Ovary (tissue), 10 donors: ENCODE results near the gene MINDY2. TPM values are rescaled to one million over a fixed set of nuclear protein-coding genes. Genes with fewer than 3 reads are reported as not detected.

ENCODE experiments used
- DNase-seq, 5 donors: peaks; one replicate each; pipeline ENCODE4 v3.0.0-alpha.2; 2019 to 2020
- H3K27ac ChIP-seq, 2 donors: fragments of 200-600 bp; one replicate each; pipeline versions ENCODE4 v1.5.1 to v1.8.0; 2019 to 2022
- H3K27me3 ChIP-seq: fragments of 200-600 bp; one replicate; pipeline ENCODE4 v1.8.0; 2022
- H3K36me3 ChIP-seq: fragments of 200-600 bp; sonication (generic); one replicate; pipeline ENCODE4 v1.5.1; 2019
- H3K4me1 ChIP-seq: one replicate; pipeline ENCODE4 v1.8.1; 2013; ENCODE audit warnings: mild to moderate bottlenecking, moderate library complexity; ENCODE audit not compliant: insufficient read depth
- H3K4me3 ChIP-seq: fragments of 200-600 bp; sonication (generic); one replicate; pipeline ENCODE4 v1.5.1; 2017
- H3K9me3 ChIP-seq, 2 donors: fragments of 200-600 bp in 1 of 2; sonication (generic) in 1 of 2; one replicate each; pipeline versions ENCODE4 v1.5.1 to v1.8.1; 2013 to 2019; ENCODE audit warnings: mild to moderate bottlenecking in 1 of 2, moderate library complexity in 1 of 2
- CTCF ChIP-seq, 3 donors: fragments of 450-650 bp in 2 of 3; fragments of 200-600 bp in 1 of 3; IDR thresholded peaks; one replicate each; pipeline versions ENCODE4 v1.5.1 to v1.8.0; 2016 to 2022; ENCODE audit warnings: antibody characterized with exemption in 3 of 3, mild to moderate bottlenecking in 1 of 3
- EP300 ChIP-seq: sonication (generic); formaldehyde crosslinking; IDR thresholded peaks from one replicate; pipeline ENCODE4 v1.6.1; 2017; ENCODE audit warnings: antibody characterized with exemption
- POLR2A ChIP-seq: fragments of 450-650 bp; IDR thresholded peaks from one replicate; pipeline ENCODE4 v1.6.1; 2017; ENCODE audit warnings: antibody characterized with exemption, mild to moderate bottlenecking, moderate library complexity
- WGBS, 3 donors: extraction: QIAGEN DNeasy Blood & Tissue Kit in 1 of 3; methylation state at CpG; one replicate each; pipeline versions ENCODE4 v1.1.5 to v1.1.7; 2013 to 2017; 5-methylcytosine and 5-hydroxymethylcytosine counted together
- intact Hi-C, 4 donors: fragments of 100-400 bp; cut with DNase I; formaldehyde crosslinking; loops; one replicate each; pipeline versions ENCODE4 v1.11.0 to v1.15.1; 2022 to 2023
- long read RNA-seq, 3 donors: library from polyadenylated mRNA in 2 of 3; unstranded in 2 of 3; transcript quantifications; one replicate each; pipeline ENCODE4 v2.0.0 and lab custom pipeline, GENCODE V29; 2021 to 2026
- polyA plus RNA-seq, 2 donors: library from polyadenylated mRNA; stranded (reverse); fragments of 200-250 nt in 1 of 2; fragments of 350-450 nt in 1 of 2; fragmentation: Illumina TruSeq in 1 of 2; extraction: RNeasy Lipid Tissue Mini Kit (QIAGEN cat#74804) in 1 of 2; gene quantifications; one replicate each; pipeline ENCODE4 v1.2.3, GENCODE V29; 2013 to 2014
- total RNA-seq, 7 donors: library from RNA; depleted of rRNA in 2 of 7; stranded (reverse); fragments of >200 nt in 2 of 7; fragmentation: NEBNext Ultra II Directional in 3 of 7; extraction: Animal tissue kit (Norgen Biotek cat#: 25700) in 3 of 7; gene quantifications; one replicate each; pipeline versions ENCODE4 v1.1.0 to v1.2.4, GENCODE V29; 2016 to 2023
- donor health status: DM: no; HTN: no; CAD: no; lungs with moderate emphysema.
- donor health status: DM: no; HTN: no; CAD: no.
- donor health status: Bipolar disorder and iron deficiency.
- donor health status: DM: yes; HTN: yes; CAD: no.
- donor health status: DM: no; HTN: no; CAD: no.
- donor health status: DM: yes; HTN: yes; CAD: no.

MINDY2 gene
- 10 to 100 TPM; 13.0 to 32.6 (median 18.1) TPM for total RNA-seq
- polyA plus RNA-seq = 10 to 100 TPM in 1 of 2 donors, 1 to 10 TPM in 1; 5.7 to 10.0 TPM
- long read RNA-seq, donor 1, full-length matches to known transcripts = 258 of 317 reads
- long read RNA-seq, donor 1, partial matches to known transcripts = 8 of 317 reads
- long read RNA-seq, donor 1, other reads (novel, unspliced or antisense) = 51 of 317 reads
- long read RNA-seq, donor 2, full-length matches to known transcripts = 11 of 17 reads
- long read RNA-seq, donor 2, partial matches to known transcripts = 6 of 17 reads
- long read RNA-seq, donor 2, other reads (novel, unspliced or antisense) = 0 of 17 reads
- long read RNA-seq, donor 3, full-length matches to known transcripts = 33 of 47 reads
- long read RNA-seq, donor 3, partial matches to known transcripts = 3 of 47 reads
- long read RNA-seq, donor 3, other reads (novel, unspliced or antisense) = 11 of 47 reads

GRCh38 chr15:58770857-58771620, at the start of gene MINDY2:
TSS of gene MINDY2 (plus strand) at chr15:58771302. CDS start at chr15:58771396, 94 bp downstream.
- 0 to 1% (median 0%) methylated on average over 60 to 75 of the region's 75 CpGs for WGBS, 3 donors
- intact Hi-C loops = no loop called here
- TF ChIP-seq EP300 (peak; percentile 25), CTCF (IDR thresholded peaks at IDR 0.05) (peak; percentile 10 to 62 (median 32)), POLR2A (peak; percentile 71)
- Histone ChIP-seq H3K4me3 (peak within 1 kb of the TSS; percentile 92), H3K4me1 (peaks cover 9% of the 10 kb centered on the region), H3K9me3 (no peaks in the 10 kb centered on the region), H3K36me3 (no peaks in the 10 kb centered on the region), H3K27ac (peak within 1 kb of the TSS; percentile 86 to 98), H3K27me3 (no peaks in the 10 kb centered on the region)
- peak; percentile 97 to 99 (median 98) for DNase-seq

- 9 to 30% (median 16%) methylated on average over 1 of the region's 1 CpG for WGBS, 3 donors
- TF ChIP-seq POLR2A = no peak
- TF ChIP-seq CTCF (IDR thresholded peaks at IDR 0.05) = no peak
- TF ChIP-seq EP300 = no peak
- intact Hi-C loops = no loop called here
- DNase-seq = no peak
- H3K27ac ChIP-seq = no peak overlapping the region
- peaks cover 6% of the 10 kb centered on the region for H3K4me1 ChIP-seq
- no peak overlapping the region for H3K4me3 ChIP-seq
- no peaks in the 10 kb centered on the region for H3K27me3 ChIP-seq
- H3K36me3 ChIP-seq = no peaks in the 10 kb centered on the region
- H3K9me3 ChIP-seq = no peaks in the 10 kb centered on the region
These were observed 46.6 kb upstream of the MINDY2 start for GRCh38 chr15:58724466-58724865.

GRCh38 chr15:58726867-58727266, 44.2 kb upstream of the MINDY2 start:
- 96 to 97% (median 96%) methylated on average over 12 of the region's 12 CpGs for WGBS, 3 donors
- Histone ChIP-seq H3K9me3 (no peaks in the 10 kb centered on the region), H3K36me3 (no peaks in the 10 kb centered on the region), H3K27me3 (no peaks in the 10 kb centered on the region), H3K4me1 (peaks cover 6% of the 10 kb centered on the region), H3K4me3 (no peak overlapping the region), H3K27ac (no peak overlapping the region)
- intact Hi-C loops = no loop called here
- DNase-seq = no peak
- TF ChIP-seq EP300 (no peak), CTCF (IDR thresholded peaks at IDR 0.05) (no peak), POLR2A (no peak)

- peaks cover 2% of the 10 kb centered on the region for H3K4me1 ChIP-seq
- DNase-seq = no peak
- intact Hi-C loops = no loop called here
- no peaks in the 10 kb centered on the region for H3K36me3 ChIP-seq
- H3K27me3 ChIP-seq = no peaks in the 10 kb centered on the region
- no peak for TF ChIP-seq CTCF (IDR thresholded peaks at IDR 0.05)
- no peak for TF ChIP-seq EP300
- TF ChIP-seq POLR2A = no peak
- 80 to 92% (median 81%) methylated on average over 5 of the region's 5 CpGs for WGBS, 3 donors
- H3K9me3 ChIP-seq = no peaks in the 10 kb centered on the region
- no peak overlapping the region for H3K4me3 ChIP-seq
- H3K27ac ChIP-seq = no peak overlapping the region
These were observed 39.2 kb upstream of the MINDY2 start for GRCh38 chr15:58731756-58732535.
